ENCODE data around the gene UST.

DNA sequence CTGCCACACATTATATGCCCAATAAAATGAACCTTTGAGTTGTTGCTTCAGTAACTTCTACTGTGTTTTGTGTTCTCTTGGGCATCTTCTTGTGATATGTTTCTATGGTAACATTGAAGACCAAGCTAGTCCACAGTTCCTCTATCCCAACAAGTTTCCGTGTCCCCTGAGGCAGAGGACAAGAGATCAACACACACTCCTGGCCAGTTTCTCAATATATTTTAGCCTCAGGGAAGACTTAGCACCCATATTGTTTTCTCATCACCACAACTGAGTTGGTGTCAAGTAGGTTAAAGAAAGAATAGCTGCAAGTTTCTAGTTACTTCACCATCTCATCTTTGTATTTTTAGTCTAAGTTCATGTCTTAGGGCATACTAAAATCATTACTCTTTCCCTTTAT lies 277.5 kb downstream of the UST start:
- TF ChIP-seq, protein P1, sequence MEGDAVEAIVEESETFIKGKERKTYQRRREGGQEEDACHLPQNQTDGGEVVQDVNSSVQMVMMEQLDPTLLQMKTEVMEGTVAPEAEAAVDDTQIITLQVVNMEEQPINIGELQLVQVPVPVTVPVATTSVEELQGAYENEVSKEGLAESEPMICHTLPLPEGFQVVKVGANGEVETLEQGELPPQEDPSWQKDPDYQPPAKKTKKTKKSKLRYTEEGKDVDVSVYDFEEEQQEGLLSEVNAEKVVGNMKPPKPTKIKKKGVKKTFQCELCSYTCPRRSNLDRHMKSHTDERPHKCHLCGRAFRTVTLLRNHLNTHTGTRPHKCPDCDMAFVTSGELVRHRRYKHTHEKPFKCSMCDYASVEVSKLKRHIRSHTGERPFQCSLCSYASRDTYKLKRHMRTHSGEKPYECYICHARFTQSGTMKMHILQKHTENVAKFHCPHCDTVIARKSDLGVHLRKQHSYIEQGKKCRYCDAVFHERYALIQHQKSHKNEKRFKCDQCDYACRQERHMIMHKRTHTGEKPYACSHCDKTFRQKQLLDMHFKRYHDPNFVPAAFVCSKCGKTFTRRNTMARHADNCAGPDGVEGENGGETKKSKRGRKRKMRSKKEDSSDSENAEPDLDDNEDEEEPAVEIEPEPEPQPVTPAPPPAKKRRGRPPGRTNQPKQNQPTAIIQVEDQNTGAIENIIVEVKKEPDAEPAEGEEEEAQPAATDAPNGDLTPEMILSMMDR (conservative IDR thresholded peaks at IDR 0.05; ENCODE audit: low read length), result no peak
- TF ChIP-seq EZH2phosphoT487 (IDR thresholded peaks at IDR 0.05; ENCODE audit: borderline replicate concordance), result no peak

All from Loucy (cell line).